ENCODE results near the gene WDFY2. TPM values are rescaled to one million over a fixed set of nuclear protein-coding genes. Genes with fewer than 3 reads are reported as not detected.

WDFY2 gene
- total RNA-seq, 1 experiment from 2014 or later, result 4.1 TPM

GRCh38 chr13:51742031-51742430 is 157.8 kb downstream of the WDFY2 start:
- H3K27me3 ChIP-seq (ENCODE audit: low read length), result no peaks in the 10 kb centered on the region
- no peak for DNase-seq
- no peak overlapping the region for H3K27ac ChIP-seq (ENCODE audit: low read length)
- intact Hi-C loops (cut with micrococcal nuclease), result no loop called here
- no peaks in the 10 kb centered on the region for H3K9me3 ChIP-seq (ENCODE audit: low read length)
- H3K9me2 ChIP-seq (replicated peaks; ENCODE audit: low read length), result no peaks in the 10 kb centered on the region
- H4K20me1 ChIP-seq (ENCODE audit: low read length), result no peaks in the 10 kb centered on the region
- no TSS peak for BruUV-seq (replicated peaks)
- peaks cover 10% of the 10 kb centered on the region for H3K36me3 ChIP-seq (ENCODE audit: low read depth, low read length)
- no peak overlapping the region for H3K4me3 ChIP-seq (ENCODE audit: low read length)
- no peaks in the 10 kb centered on the region for H3K79me2 ChIP-seq (ENCODE audit: low read length)
- H3K9ac ChIP-seq (ENCODE audit: low read length), result no peak overlapping the region
- no peak overlapping the region for H2AFZ ChIP-seq (ENCODE audit: low read length)
- no peaks in the 10 kb centered on the region for H3F3A ChIP-seq (ENCODE audit: low read length, unreplicated experiment)
- CTCF ChIA-PET, result no interaction called here
- H3K4me1 ChIP-seq (ENCODE audit: insufficient read depth, low read length), result no peaks in the 10 kb centered on the region
- ATAC-seq, result no peak
- TF ChIP-seq, protein P1, sequence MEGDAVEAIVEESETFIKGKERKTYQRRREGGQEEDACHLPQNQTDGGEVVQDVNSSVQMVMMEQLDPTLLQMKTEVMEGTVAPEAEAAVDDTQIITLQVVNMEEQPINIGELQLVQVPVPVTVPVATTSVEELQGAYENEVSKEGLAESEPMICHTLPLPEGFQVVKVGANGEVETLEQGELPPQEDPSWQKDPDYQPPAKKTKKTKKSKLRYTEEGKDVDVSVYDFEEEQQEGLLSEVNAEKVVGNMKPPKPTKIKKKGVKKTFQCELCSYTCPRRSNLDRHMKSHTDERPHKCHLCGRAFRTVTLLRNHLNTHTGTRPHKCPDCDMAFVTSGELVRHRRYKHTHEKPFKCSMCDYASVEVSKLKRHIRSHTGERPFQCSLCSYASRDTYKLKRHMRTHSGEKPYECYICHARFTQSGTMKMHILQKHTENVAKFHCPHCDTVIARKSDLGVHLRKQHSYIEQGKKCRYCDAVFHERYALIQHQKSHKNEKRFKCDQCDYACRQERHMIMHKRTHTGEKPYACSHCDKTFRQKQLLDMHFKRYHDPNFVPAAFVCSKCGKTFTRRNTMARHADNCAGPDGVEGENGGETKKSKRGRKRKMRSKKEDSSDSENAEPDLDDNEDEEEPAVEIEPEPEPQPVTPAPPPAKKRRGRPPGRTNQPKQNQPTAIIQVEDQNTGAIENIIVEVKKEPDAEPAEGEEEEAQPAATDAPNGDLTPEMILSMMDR (conservative IDR thresholded peaks at IDR 0.05; ENCODE audit: low read depth, low read length), result no peak
- no peak for TF ChIP-seq EZH2phosphoT487 (IDR thresholded peaks at IDR 0.05; ENCODE audit: borderline replicate concordance, low read length)
- POLR2A ChIA-PET (ENCODE audit: unreplicated experiment), result no interaction called here
- H3K4me2 ChIP-seq (ENCODE audit: low read length), result no peak overlapping the region

DNA sequence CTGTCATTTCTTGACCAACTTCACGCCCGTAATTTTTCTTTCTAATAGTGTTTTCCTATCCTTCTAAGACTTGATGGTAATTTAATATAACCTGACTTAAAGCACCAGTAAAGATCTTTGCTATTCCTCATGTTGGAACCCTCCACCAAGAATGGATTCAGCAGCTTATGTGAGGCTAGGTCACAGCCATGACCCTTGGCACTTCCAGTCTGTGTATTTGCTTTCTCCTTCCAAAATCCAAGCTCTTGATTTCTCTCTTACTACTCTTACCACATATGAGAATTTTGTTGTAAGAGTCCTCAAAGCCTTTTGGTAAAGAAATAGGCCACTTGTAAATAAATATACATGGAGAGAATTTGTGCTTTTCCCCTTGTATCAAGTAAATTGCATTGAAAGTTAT is 158.3 kb downstream of the WDFY2 start:
- intact Hi-C loops (cut with micrococcal nuclease), result no loop called here
- no TSS peak for BruUV-seq (replicated peaks)
- CTCF ChIA-PET, result no interaction called here

DNA sequence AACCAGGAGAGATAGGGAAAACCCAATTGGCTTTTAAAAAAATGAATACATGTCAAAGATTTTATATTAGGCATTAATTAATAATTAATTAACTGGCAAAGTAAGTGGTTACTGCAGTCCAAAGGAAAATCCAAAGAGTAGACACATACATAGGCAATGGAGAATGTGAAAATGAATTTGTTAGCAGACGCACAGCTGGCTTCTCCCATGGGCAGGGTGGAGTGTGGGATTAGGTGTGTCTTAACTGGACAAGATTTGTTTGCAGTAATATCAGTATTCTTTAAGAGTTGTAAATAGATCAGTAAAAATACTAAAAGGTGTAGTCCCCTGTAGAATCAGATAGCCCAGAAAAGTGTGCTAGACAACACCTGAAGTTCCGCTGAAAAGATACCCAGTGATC is 161.0 kb downstream of the WDFY2 start:
- Histone ChIP-seq H3K4me3 (ENCODE audit: low read length) (no peak overlapping the region), H4K20me1 (ENCODE audit: low read length) (no peaks in the 10 kb centered on the region), H3K9ac (ENCODE audit: low read length) (no peak overlapping the region), H3F3A (ENCODE audit: low read length, unreplicated experiment) (no peaks in the 10 kb centered on the region), H3K4me2 (ENCODE audit: low read length) (no peak overlapping the region), H3K4me1 (ENCODE audit: insufficient read depth, low read length) (no peaks in the 10 kb centered on the region), H3K36me3 (ENCODE audit: low read depth, low read length) (peaks cover 31% of the 10 kb centered on the region), H3K9me2 (replicated peaks; ENCODE audit: low read length) (no peaks in the 10 kb centered on the region), H2AFZ (ENCODE audit: low read length) (no peak overlapping the region), H3K9me3 (ENCODE audit: low read length) (0 out of 2 replicates have a peak, but pooled peaks cover 7% of the 10 kb centered on the region), H3K79me2 (ENCODE audit: low read length) (no peaks in the 10 kb centered on the region), H3K27me3 (ENCODE audit: low read length) (no peaks in the 10 kb centered on the region), H3K27ac (ENCODE audit: low read length) (no peak overlapping the region)
- TF ChIP-seq, protein P1 (conservative IDR thresholded peaks at IDR 0.05; ENCODE audit: low read depth, low read length), result no peak
- TF ChIP-seq EZH2 (IDR thresholded peaks at IDR 0.05; ENCODE audit: low read length, unreplicated experiment) (no peak), EZH2phosphoT487 (IDR thresholded peaks at IDR 0.05; ENCODE audit: borderline replicate concordance, low read length) (no peak)
- ChIA-PET CTCF (no interaction called here), POLR2A (ENCODE audit: unreplicated experiment) (no interaction called here)
- intact Hi-C loops (cut with micrococcal nuclease), result no loop called here
- ATAC-seq (no peak), DNase-seq (no peak)
- no TSS peak for BruUV-seq (replicated peaks)

More for the DNA sequence above, 158.3 kb downstream of the WDFY2 start:
- DNase-seq (no peak), ATAC-seq (no peak)
- no peaks in the 10 kb centered on the region for H3K27me3 ChIP-seq (ENCODE audit: low read length)
- no peak overlapping the region for H3K9ac ChIP-seq (ENCODE audit: low read length)
- H3K9me2 ChIP-seq (replicated peaks; ENCODE audit: low read length), result no peaks in the 10 kb centered on the region
- no peaks in the 10 kb centered on the region for H3F3A ChIP-seq (ENCODE audit: low read length, unreplicated experiment)
- POLR2A ChIA-PET (ENCODE audit: unreplicated experiment), result no interaction called here
- no peaks in the 10 kb centered on the region for H4K20me1 ChIP-seq (ENCODE audit: low read length)
- no peak for TF ChIP-seq EZH2phosphoT487 (IDR thresholded peaks at IDR 0.05; ENCODE audit: borderline replicate concordance, low read length)
- TF ChIP-seq, protein P1 (conservative IDR thresholded peaks at IDR 0.05; ENCODE audit: low read depth, low read length), result no peak
- TF ChIP-seq EZH2 (IDR thresholded peaks at IDR 0.05; ENCODE audit: low read length, unreplicated experiment), result no peak
- no peaks in the 10 kb centered on the region for H3K4me1 ChIP-seq (ENCODE audit: insufficient read depth, low read length)
- H3K27ac ChIP-seq (ENCODE audit: low read length), result no peak overlapping the region
- H3K36me3 ChIP-seq (ENCODE audit: low read depth, low read length), result peaks cover 15% of the 10 kb centered on the region
- no peak overlapping the region for H3K4me3 ChIP-seq (ENCODE audit: low read length)
- 0 out of 2 replicates have a peak, but pooled peaks cover 1% of the 10 kb centered on the region for H3K9me3 ChIP-seq (ENCODE audit: low read length)
- no peak overlapping the region for H3K4me2 ChIP-seq (ENCODE audit: low read length)
- H3K79me2 ChIP-seq (ENCODE audit: low read length), result no peaks in the 10 kb centered on the region
- no peak overlapping the region for H2AFZ ChIP-seq (ENCODE audit: low read length)

Data from PC-3 (cell line).